Endothelial cell of umbilical vein (primary cell): Measurements from ENCODE around the gene MT1G.

ENCODE experiments used
- EZH2 ChIP-seq: IDR thresholded peaks from 2 replicates; pipeline ENCODE4 v1.6.1; 2012; ENCODE audit warnings: borderline replicate concordance, low read depth, mild to moderate bottlenecking, moderate library complexity, low read length, inconsistent platforms; ENCODE audit not compliant: severe bottlenecking
- FOS ChIP-seq: IDR thresholded peaks from 2 replicates; pipeline ENCODE4 v1.6.1; 2011; ENCODE audit warnings: mild to moderate bottlenecking, low read length, moderate library complexity, borderline replicate concordance; ENCODE audit not compliant: insufficient read depth
- GATA2 ChIP-seq: IDR thresholded peaks from 2 replicates; pipeline ENCODE4 v1.7.0; 2011; ENCODE audit warnings: low read depth, mild to moderate bottlenecking, moderate library complexity, mixed read lengths, low read length; ENCODE audit not compliant: insufficient read length, insufficient read depth
- JUN ChIP-seq: IDR thresholded peaks from 2 replicates; pipeline ENCODE4 v1.6.1; 2011; ENCODE audit warnings: borderline replicate concordance, low read depth; ENCODE audit not compliant: insufficient read length, insufficient read depth
- MYC ChIP-seq: IDR thresholded peaks from one replicate; pipeline ENCODE4 v1.6.1; 2011; ENCODE audit warnings: mild to moderate bottlenecking, low read depth, low read length
- POLR2A ChIP-seq: IDR thresholded peaks from 2 replicates; pipeline ENCODE4 v1.6.1; 2012; ENCODE audit warnings: low read depth, mild to moderate bottlenecking, control low read depth, low read length
- TF ChIP-seq, protein P1 (sequence below), 2 donors: IDR thresholded peaks; 1 replicate in 1 of 2; 2 replicates in 1 of 2; pipeline ENCODE4 v1.5.1; 2011; ENCODE audit warnings: low read length in 2 of 2, mild to moderate bottlenecking in 2 of 2, moderate library complexity in 2 of 2, control low read depth in 1 of 2, inconsistent platforms in 1 of 2, low read depth in 1 of 2; ENCODE audit not compliant: insufficient read depth in 1 of 2; ENCODE audit errors: extremely low read depth in 1 of 2

DNA sequence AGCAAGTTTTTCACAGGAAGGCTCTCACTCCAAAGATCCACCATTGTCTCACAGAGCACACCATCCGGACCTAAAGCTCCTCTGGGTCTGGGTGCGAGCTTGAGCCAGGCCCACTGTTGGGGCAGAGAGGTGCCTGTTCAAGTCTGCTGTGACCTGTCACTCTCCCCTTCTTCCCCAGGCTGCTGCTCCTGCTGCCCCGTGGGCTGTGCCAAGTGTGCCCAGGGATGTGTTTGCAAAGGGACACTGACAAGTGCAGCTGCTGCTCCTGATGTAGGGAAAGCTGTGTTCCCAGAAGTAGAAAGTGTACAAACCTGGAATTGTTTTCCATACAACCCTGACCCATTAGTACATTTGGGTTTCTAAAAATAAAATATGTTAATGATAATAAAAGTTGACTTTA lies 9.6 kb upstream of the MT1G start:
- TF ChIP-seq, protein P1, sequence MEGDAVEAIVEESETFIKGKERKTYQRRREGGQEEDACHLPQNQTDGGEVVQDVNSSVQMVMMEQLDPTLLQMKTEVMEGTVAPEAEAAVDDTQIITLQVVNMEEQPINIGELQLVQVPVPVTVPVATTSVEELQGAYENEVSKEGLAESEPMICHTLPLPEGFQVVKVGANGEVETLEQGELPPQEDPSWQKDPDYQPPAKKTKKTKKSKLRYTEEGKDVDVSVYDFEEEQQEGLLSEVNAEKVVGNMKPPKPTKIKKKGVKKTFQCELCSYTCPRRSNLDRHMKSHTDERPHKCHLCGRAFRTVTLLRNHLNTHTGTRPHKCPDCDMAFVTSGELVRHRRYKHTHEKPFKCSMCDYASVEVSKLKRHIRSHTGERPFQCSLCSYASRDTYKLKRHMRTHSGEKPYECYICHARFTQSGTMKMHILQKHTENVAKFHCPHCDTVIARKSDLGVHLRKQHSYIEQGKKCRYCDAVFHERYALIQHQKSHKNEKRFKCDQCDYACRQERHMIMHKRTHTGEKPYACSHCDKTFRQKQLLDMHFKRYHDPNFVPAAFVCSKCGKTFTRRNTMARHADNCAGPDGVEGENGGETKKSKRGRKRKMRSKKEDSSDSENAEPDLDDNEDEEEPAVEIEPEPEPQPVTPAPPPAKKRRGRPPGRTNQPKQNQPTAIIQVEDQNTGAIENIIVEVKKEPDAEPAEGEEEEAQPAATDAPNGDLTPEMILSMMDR (IDR thresholded peaks at IDR 0.05; ENCODE audit: extremely low read depth in 1 of 2, insufficient read depth in 1 of 2, low read depth in 1 of 2, low read length in 2 of 2) = no peak
- TF ChIP-seq JUN (no peak), MYC (no peak), GATA2 (no peak), FOS (no peak), EZH2 (no peak), POLR2A (no peak)
